GM12872 (cell line): ENCODE measurements around the gene POP4.

Experiments used
- TF ChIP-seq, protein P1 (sequence below): IDR thresholded peaks from 3 replicates; pipeline ENCODE4 v1.5.1; 2011; ENCODE audit warnings: low read depth, mild to moderate bottlenecking, low read length, moderate library complexity; ENCODE audit not compliant: insufficient read depth

The POP4 gene

DNA sequence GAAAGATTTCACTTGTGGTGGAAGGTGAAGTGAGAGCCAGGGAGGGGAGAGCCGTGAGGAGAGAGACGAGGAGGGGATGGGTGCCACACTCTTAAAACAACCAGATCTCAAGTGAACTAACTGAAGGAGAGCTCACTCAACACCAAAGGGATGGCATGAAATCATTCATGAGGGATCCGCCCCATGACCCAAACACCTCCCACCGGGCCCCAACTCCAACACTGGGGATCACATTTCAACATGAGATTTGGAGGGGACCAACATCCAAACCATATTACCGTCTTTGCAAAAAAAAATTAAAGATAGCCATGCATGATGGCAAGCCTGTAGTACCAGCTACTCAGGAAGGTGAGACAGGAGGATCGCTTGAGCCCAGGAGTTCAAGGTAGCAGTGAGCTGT is 34.9 kb upstream of the POP4 start:
- TF ChIP-seq, protein P1, sequence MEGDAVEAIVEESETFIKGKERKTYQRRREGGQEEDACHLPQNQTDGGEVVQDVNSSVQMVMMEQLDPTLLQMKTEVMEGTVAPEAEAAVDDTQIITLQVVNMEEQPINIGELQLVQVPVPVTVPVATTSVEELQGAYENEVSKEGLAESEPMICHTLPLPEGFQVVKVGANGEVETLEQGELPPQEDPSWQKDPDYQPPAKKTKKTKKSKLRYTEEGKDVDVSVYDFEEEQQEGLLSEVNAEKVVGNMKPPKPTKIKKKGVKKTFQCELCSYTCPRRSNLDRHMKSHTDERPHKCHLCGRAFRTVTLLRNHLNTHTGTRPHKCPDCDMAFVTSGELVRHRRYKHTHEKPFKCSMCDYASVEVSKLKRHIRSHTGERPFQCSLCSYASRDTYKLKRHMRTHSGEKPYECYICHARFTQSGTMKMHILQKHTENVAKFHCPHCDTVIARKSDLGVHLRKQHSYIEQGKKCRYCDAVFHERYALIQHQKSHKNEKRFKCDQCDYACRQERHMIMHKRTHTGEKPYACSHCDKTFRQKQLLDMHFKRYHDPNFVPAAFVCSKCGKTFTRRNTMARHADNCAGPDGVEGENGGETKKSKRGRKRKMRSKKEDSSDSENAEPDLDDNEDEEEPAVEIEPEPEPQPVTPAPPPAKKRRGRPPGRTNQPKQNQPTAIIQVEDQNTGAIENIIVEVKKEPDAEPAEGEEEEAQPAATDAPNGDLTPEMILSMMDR: no peak

GRCh38 chr19:29573486-29573885 is 32.6 kb upstream of the POP4 start:
- TF ChIP-seq, protein P1: no peak

- TF ChIP-seq, protein P1: no peak
Measured at GRCh38 chr19:29574510-29574909, 31.6 kb upstream of the POP4 start.

DNA sequence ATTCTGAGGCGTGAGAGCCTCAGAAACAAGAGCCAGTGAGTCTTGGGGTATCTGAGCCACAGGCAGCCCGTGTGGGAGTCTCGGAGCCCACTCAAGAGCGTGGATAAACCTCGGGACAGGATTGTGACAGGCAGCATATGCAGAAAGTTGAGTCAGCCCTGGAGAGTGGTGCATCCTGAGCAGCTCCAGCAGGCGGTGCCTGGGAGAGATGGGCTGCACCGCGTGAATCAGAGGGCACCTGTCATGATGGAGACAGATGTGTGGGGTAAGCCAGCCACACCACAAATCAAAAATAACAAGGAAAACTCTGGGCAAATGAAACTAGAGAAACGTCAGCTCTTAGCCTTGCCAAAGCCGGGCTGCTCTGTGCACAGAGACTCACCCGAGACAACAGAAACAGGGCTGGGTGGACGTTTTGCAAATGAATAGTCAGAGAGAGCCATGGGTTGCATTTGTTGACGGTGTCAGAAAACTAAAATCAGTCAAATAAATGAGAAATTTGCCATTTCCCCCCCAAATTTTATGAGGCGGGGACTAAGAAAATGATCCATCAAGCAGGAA is 30.0 kb upstream of the POP4 start:
- TF ChIP-seq, protein P1: no peak

DNA sequence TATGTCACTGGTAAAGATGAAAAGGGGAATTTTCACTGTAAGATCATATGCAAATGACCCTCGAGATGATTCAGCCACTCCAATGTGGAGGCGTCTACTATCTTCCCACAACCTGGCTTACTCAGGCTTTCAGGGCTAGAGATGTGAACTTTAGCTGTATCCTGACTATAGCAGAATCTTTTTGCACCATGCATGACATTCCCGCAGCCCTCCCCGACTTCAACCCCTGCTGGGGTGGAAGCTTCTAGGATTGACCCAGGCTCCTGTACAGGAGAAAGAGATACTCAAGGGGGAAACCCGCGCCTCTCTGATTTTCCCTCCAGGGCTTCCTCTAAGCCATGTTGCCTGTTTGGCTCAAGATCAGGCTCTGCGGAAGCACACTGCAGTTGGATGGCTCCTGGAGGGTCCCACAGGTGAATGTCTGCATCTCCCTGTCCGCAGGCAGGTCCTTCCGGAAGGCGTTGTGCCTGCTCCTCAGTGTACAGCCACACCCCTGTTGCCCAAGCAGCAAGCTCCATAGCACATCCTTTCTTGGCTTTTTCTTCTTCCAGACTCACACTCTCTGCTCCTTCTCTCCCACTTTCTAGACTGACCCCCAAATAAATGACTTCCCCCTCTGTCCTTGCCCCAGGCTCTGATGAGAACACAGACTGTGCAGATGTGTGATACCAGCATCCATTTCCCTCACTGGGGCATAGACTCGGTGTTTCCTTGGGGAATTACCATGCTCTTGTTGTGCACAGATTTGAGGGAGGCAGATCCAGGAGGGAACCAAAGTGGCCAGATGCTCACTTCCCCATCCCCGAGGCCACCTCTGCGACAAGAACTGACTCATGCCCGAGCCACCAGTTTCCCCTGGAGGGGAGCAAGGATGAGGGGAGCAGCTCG is 29.1 kb upstream of the POP4 start:
- TF ChIP-seq, protein P1: no peak

GRCh38 chr19:29577649-29577963 is 28.5 kb upstream of the POP4 start:
- TF ChIP-seq, protein P1: no peak

DNA sequence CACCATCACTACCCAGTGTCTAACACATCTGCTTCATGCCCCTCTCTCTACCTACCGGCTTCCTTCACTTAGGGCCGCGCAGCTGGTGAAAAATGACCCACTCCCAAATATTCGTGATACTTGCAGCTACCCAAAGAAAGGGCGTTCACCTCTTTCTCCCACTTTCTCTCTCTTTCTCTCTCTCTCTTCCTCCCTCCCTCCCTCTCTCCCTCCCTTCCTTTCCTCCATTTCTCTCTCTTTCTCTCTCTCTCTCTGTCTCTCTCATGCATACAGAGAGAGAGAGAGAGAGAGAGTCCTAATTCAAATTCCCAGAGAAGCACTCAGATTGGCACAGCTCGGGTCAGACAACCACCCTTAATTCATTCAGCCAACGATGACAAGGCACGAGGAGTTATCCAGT is 27.7 kb upstream of the POP4 start:
- TF ChIP-seq, protein P1: no peak
